Muscle of arm (tissue), 12 donors: ENCODE results near the gene DCAF4L1. TPM values are rescaled to one million over a fixed set of nuclear protein-coding genes. Genes with fewer than 3 reads are reported as not detected.

Source experiments
- DNase-seq: peaks from one replicate; pipeline ENCODE4 v3.0.0-alpha.2; 2013
- polyA plus RNA-seq, 12 donors: library from polyadenylated mRNA; unstranded; fragments of 120-200 nt; gene quantifications; one replicate each; pipeline ENCODE4 v1.2.1, GENCODE V29; 2013; ENCODE audit not compliant: insufficient read length in 12 of 12

DCAF4L1 gene
- polyA plus RNA-seq, 12 donors, result 0.05 to 0.68 (median 0.32) TPM; not detected in 2

DNA sequence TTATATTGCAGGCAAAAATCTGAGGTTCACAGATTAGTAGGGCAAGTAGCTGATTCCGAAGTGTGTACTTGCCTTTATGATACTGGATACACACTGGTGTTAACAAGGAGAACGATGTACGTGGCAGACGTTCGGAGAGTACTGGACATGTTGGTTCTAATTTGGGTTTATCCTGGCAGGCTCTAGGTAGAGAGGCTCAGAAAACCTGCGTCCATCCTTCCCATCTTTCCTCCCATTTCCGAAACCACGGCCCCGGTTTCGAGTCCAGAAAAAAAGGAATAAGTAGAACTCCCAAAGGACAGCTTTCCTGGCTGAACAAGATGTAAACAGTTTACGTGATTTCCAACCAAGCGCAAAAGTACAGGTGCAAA is 8.4 kb downstream of the DCAF4L1 start:
- DNase-seq, result no peak

DNA sequence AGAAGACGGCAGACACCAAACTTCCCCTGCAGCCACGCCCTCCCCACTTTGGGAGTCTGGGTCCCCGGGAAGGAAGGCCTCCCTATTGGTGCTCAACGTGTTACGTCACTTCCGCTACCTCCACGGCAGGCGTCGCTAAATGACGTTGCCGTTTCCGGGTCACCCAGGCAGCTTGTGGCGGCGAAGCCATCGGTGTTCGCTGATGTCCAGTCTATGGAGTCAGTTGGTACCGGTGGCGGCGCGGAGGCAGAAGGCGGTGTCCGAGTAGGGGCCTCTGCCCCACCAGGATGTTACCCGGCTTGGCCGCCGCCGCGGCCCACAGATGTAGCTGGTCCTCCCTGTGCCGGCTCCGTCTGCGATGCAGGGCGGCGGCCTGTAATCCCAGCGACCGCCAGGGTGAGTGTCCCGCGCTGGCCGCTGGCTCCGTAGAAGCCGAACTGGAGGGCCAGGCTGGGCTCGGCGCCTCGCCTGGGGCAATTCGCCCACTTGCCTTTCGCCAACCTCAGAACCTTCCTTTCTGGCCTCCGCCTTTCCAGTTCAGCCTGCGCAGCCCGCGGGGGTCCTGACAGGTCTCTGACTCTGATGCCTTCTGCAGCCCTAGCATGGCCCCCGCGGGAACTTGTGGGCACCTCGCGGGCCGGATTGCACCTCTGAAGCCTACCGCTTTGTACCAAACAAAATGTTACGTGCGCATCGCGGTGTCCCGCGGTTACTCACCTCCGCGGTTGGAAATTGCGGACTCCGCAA is 9.0 kb downstream of the DCAF4L1 start, which contains the start of gene SLC30A9:
Gene SLC30A9, plus strand, starts transcription at position 166 of the 747 bp plus-strand sequence. Its CDS starts 122 bp downstream, at position 288.
- DNase-seq, result peak; percentile 97

DNA sequence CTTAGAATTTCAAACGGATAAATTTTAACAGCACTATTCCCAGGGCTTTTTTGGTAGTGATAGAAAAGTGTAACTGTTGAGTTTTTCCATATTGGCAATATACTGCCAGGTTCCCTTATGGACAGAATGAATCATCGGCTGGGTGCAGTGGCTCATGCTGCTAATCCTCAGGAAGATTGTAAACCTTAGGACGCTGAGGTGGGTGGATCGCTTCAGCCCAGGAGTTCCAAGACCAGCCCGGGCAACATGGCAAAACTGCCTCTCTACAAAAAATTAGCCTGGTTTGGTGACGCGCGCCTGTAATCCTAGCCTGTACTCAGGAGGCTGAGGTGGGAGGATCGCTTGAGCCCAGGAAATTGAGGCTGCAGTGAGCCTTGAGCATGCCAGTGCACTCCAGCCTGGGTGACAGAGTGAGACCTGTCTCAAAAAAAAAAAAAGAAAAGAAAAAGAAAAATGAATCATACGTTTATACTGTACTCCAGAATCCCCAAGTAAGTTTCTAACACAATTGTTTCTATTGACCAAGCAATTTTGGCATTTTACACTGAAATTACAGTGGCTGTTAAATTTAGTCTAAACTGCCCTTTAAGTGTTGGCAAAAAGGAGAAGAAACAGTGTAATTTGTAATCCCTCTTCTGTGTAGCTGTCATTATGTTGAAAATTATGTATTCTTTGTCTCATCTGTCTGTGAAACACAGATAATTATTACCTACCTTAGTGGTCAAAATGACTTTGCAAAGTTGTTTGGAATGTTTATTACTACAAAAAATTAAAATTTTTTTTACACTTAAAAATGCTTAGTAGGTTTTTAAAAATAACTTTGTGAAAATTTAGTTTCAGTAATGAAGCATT is 10.6 kb downstream of the DCAF4L1 start:
- DNase-seq, result no peak

DNA sequence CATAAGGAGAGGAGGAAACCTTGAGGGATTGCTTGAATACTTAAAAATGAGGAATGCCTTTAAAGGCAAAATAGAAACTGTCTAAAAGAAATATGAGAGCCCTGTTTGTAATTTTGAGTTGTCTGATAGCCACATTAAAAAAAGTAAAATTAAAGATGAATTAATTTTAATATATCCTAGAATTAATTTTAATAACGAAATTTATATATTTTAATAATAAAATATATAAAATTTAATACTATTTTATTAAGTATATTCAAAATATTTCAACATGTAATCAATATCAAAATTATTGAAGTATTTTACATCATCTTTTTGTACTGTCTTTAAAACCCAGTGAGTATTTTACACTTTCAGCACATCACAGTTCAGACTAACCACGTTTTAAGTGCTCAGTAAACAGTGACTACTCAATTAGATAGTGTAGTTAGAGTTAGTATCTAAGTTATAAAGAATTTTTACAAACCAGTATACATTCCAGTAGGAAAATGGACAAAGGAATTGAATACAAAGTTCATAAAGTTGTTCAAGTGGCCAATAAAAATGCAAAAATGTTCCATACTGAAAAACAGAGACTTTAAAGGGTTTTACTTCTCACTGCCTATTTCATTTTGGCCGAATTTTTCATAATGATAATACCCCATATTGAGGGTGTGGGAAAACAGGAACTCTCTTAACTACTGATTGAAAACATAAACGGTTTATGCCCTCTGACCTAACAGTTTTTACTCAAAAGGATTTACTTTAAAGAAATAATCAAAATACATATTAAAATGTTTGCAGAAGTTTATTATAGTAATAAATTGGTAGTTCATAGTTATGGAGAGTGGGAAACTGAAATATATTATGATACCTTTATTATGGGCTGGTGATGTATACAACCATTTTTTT is 11.7 kb downstream of the DCAF4L1 start:
- no peak for DNase-seq

DNA sequence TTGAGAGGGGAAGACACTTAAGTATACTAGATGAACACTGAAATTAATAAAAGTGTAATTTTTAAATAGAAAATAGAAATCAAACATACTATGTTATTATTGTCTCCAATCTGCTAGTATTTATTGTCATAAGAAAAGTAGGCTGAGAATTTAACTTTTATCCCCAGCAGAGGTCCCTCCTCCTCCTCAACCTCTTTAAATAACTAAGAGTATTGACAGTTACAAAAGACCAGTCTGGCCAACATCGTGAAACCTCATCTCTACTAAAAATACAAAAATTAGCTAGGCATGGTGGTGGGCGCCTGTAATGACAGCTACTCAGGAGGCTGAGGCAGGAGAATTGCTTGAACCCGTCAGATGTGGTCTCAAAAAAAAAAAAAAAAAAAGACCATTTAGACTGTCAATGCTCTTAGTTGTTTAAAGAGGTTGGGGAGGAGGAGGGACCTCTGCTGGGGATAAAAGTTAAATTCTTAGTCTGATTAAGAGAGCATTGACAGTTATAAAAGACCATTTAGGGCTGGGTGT is 13.0 kb downstream of the DCAF4L1 start:
- DNase-seq, result no peak

DNA sequence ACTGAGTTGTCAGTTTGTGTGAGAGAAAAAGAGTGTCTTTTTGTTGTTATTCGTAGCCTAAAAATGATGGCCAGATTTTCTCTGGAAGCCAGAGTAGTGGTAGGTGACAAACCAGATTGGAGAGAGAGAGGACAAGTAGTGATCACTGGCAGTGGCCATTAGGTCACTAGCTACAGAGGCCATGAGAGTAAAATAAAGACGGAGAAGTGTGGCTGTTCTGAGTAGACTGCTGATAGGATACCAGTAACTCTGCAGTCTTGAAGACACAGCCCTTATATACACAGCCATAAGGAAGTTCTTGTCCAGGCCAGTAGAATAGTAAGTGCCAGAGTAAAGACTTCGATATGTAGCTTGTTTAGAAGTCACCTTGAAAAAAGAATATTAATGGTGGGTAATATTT is 16.5 kb downstream of the DCAF4L1 start:
- no peak for DNase-seq

DNA sequence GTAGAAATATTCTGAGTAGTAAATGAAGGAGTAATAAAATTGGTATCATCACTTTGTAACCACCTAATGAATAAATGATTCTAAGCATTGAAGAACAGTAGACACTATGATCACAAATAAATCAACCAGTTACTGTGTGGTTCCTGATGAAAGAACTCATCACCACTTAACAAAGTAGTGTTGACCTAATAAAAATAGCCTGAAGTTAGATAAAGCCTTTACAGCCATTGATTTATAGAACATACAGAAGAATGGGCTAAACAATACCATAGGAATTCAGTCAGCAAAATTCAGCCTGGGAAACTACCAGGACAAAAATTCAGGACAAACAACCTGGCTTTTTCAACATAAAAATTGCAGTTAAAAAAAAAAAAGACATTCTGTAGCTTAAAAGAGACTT is 17.8 kb downstream of the DCAF4L1 start:
- no peak for DNase-seq

DNA sequence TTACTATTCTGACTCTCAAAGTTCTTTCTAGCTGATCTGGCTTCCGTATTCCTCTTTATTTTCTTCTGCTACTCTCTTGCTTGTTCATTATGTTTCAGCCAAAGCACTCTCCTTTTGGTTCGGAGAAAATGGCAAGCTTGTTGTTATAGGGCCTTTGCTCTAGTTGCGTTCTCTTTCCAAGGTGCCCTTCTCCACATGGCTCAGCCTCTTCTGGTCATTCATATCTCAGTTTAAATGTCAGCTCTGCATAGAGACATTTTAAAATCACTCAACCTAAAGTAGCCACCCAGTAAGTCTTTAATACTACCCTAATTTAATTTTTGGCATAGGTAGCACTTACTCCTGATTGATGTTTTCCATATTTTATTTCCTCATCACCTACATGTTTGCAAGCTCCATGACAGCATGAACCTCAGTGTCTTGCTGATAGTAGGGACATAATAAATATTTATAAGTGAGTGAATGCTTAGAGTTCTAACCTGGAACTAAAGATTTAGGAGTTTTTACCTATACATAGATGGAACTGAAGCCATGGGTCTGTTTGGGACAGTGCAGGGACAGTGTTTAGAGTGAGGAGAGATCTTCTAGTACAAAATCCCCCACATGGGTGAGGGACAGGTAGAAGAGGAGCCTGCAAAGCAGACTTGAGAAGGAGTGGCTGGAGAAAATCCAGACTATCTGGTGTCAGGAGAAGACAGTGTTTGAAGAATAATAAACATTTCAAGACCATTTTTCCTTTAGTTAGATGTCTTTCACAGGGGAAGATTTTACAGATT is 26.6 kb downstream of the DCAF4L1 start:
- no peak for DNase-seq

DNA sequence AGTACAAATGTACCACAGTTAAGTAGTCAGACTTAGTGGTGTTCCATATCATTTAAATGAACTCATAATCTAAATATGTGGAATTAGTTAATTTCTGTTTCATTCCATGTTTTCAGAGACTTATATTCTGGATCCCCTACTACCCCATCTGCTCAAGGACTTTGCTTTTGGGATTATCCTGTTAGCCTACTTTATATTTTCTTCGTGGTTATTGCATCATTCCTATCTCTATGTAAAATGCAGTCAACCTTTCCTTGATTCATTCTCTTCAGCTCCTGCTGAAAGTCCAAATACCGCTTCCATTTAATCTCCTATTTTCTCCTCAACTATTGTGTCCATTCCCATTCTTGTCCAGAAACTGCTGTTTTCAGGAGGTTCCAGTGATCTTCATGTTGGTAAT is 33.9 kb downstream of the DCAF4L1 start:
- no peak for DNase-seq

DNA sequence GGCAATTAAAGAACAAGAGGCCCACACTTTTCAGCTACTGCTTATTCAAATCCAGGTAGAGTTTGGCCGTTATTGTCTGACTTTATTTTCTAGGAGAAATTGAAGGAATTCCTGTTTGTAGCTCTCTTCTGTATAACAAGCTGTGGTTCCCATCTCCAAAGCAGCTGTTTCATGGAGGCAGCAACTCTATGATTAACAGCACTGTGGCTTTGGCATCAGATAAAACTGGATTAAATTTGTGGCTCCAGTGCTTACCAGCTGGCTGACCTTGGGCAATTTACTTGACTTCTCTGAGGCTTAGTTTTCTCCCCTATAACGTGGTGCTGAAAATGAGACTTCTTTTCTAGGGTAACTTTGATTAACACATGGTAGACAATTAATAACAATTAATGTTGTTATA is 36.9 kb downstream of the DCAF4L1 start:
- DNase-seq, result no peak

Other genes with a start within 250 kb of the DCAF4L1 start
- gene PHOX2B, start 233.0 kb upstream of the DCAF4L1 start, polyA plus RNA-seq, result 10 to 100 TPM in 1 of 12 donors, under 1 TPM in 1, not detected in 10; 0.08 to 10.3 TPM
- gene TMEM33, start 46.3 kb upstream of the DCAF4L1 start, polyA plus RNA-seq, result 10 to 100 TPM in 11 of 12 donors, not detected in 1; 17.5 to 39.4 (median 21.2) TPM
- 10 to 100 TPM in 11 of 12 donors, not detected in 1; 41.2 to 70.8 (median 62.7) TPM for gene SLC30A9, start 8.8 kb downstream of the DCAF4L1 start, polyA plus RNA-seq
- gene BEND4, start 170.9 kb downstream of the DCAF4L1 start, polyA plus RNA-seq, result under 1 TPM in 9 of 12 donors, not detected in 3; 0.01 to 0.30 (median 0.05) TPM